Measurements from ENCODE around the gene CDC5L.

- TF ChIP-seq TAF1 (IDR thresholded peaks at IDR 0.05; ENCODE audit: borderline replicate concordance, insufficient read depth, low read length) (no peak), POLR2AphosphoS5 (IDR thresholded peaks at IDR 0.05; ENCODE audit: low read depth, low read length) (no peak)
Measured at GRCh38 chr6:44454198-44454597, 66.7 kb downstream of the CDC5L start.
